IMR-90 (cell line): ENCODE measurements around the gene GALNT13. TPM values are rescaled to one million over a fixed set of nuclear protein-coding genes. Genes with fewer than 3 reads are reported as not detected.

ENCODE experiments used
- ATAC-seq: fragments of 200-7000 bp; cut with Tn5 transposase; 2 replicates; pipeline ENCODE4 v1.9.1; 2020; ENCODE audit warnings: low read depth, mild to moderate bottlenecking, moderate library complexity
- BruUV-seq: library from RNA; stranded (reverse); fragments of 400-500 nt; replicated peaks from 2 replicates; lab custom pipeline; 2021; lab: Mats Ljungman, UMichigan
- CTCF ChIA-PET: fragments of 300-600 bp; formaldehyde crosslinking; extraction: SDS; loops from one replicate; lab custom pipeline; 2021; ENCODE audit warnings: antibody characterized with exemption; lab: Yijun Ruan, JAX
- POLR2A ChIA-PET: fragments of 300-600 bp; sonication (Branson Sonifier 250); formaldehyde crosslinking; loops from one replicate; lab custom pipeline; 2022; ENCODE audit warnings: antibody characterized with exemption; ENCODE audit not compliant: unreplicated experiment; lab: Charles Lee
- DNase-seq: peaks from one replicate; pipeline ENCODE4 v3.0.0; 2013
- H2AFZ ChIP-seq: replicated peaks from 2 replicates; pipeline ENCODE3; 2013; ENCODE audit warnings: low read length, mild to moderate bottlenecking; ENCODE audit not compliant: poor library complexity
- H2AK5ac ChIP-seq: 2 replicates; pipeline ENCODE4 v1.6.1; 2013; ENCODE audit warnings: low read depth, low read length, inconsistent platforms
- H2AK9ac ChIP-seq: replicated peaks from 2 replicates; pipeline ENCODE3; 2013; ENCODE audit warnings: mild to moderate bottlenecking, low read depth, low read length, moderate library complexity; ENCODE audit not compliant: poor library complexity
- H2BK120ac ChIP-seq: 2 replicates; pipeline ENCODE4 v1.6.1; 2013; ENCODE audit warnings: low read depth, low read length, inconsistent platforms
- H2BK15ac ChIP-seq: 3 replicates; pipeline ENCODE4 v1.6.1; 2013; ENCODE audit warnings: low read depth, low read length, inconsistent platforms
- H2BK20ac ChIP-seq: 2 replicates; pipeline ENCODE4 v1.6.1; 2013; ENCODE audit warnings: low read depth, mild to moderate bottlenecking, inconsistent platforms, low read length, moderate library complexity
- H2BK5ac ChIP-seq: 2 replicates; pipeline ENCODE4 v1.6.1; 2013; ENCODE audit warnings: mild to moderate bottlenecking, low read depth, low read length, inconsistent platforms; ENCODE audit not compliant: poor library complexity, severe bottlenecking
- H3K14ac ChIP-seq: replicated peaks from 2 replicates; pipeline ENCODE4 v1.6.1; 2013; ENCODE audit warnings: low read depth, low read length, inconsistent platforms
- H3K18ac ChIP-seq: 2 replicates; pipeline ENCODE4 v1.6.1; 2013; ENCODE audit warnings: low read depth, low read length, control low read depth
- H3K23ac ChIP-seq: 2 replicates; pipeline ENCODE4 v1.6.1; 2013; ENCODE audit warnings: low read depth, low read length, inconsistent platforms
- H3K27ac ChIP-seq: 2 replicates; pipeline ENCODE4 v1.5.1; 2013; ENCODE audit warnings: mild to moderate bottlenecking, control low read depth, low read length; ENCODE audit not compliant: insufficient read depth
- H3K27me3 ChIP-seq: 2 replicates; pipeline ENCODE4 v1.6.1; 2013; ENCODE audit warnings: low read length; ENCODE audit not compliant: control insufficient read depth, insufficient read depth
- H3K36me3 ChIP-seq: 2 replicates; pipeline ENCODE4 v1.6.1; 2013; ENCODE audit warnings: low read length, mixed read lengths; ENCODE audit not compliant: control insufficient read depth, insufficient read depth
- H3K4ac ChIP-seq: 2 replicates; pipeline ENCODE4 v1.6.1; 2013; ENCODE audit warnings: low read depth, low read length, inconsistent platforms
- H3K4me1 ChIP-seq: 2 replicates; pipeline ENCODE4 v1.6.1; 2013; ENCODE audit warnings: low read length, mixed read lengths; ENCODE audit not compliant: control insufficient read depth, insufficient read depth
- H3K4me2 ChIP-seq: 2 replicates; pipeline ENCODE4 v1.6.1; 2013; ENCODE audit warnings: low read depth, mild to moderate bottlenecking, control low read depth, low read length, moderate library complexity
- H3K4me3 ChIP-seq: 2 replicates; pipeline ENCODE4 v1.5.1; 2013; ENCODE audit warnings: low read depth, mild to moderate bottlenecking, control low read depth, low read length, moderate library complexity; ENCODE audit not compliant: insufficient read depth
- H3K56ac ChIP-seq: 2 replicates; pipeline ENCODE4 v1.6.1; 2013; ENCODE audit warnings: low read length, inconsistent platforms; ENCODE audit not compliant: insufficient read depth; ENCODE audit errors: extremely low read depth
- H3K79me1 ChIP-seq, 2 experiments: 2 replicates each; pipeline ENCODE4 v1.6.1; 2013; ENCODE audit warnings: low read length in 2 of 2, inconsistent platforms in 1 of 2, low read depth in 1 of 2
- H3K9ac ChIP-seq: 2 replicates; pipeline ENCODE4 v1.6.1; 2013; ENCODE audit warnings: low read depth, low read length, control low read depth
- H3K9me1 ChIP-seq: 2 replicates; pipeline ENCODE4 v1.6.1; 2013; ENCODE audit warnings: low read length, inconsistent platforms; ENCODE audit not compliant: insufficient read depth
- H3K9me3 ChIP-seq: 2 replicates; pipeline ENCODE4 v1.6.1; 2013; ENCODE audit warnings: low read length; ENCODE audit not compliant: control insufficient read depth, insufficient read depth
- H4K20me1 ChIP-seq: 2 replicates; pipeline ENCODE4 v1.6.1; 2013; ENCODE audit warnings: low read length, inconsistent platforms; ENCODE audit not compliant: insufficient read depth
- H4K5ac ChIP-seq: 2 replicates; pipeline ENCODE4 v1.6.1; 2013; ENCODE audit warnings: mild to moderate bottlenecking, low read depth, low read length, control low read depth
- H4K8ac ChIP-seq, 2 experiments: 2 replicates each; pipeline ENCODE4 v1.6.1; 2013; ENCODE audit warnings: low read depth in 2 of 2, low read length in 2 of 2, control low read depth in 1 of 2, inconsistent platforms in 1 of 2
- H4K91ac ChIP-seq: 2 replicates; pipeline ENCODE4 v1.6.1; 2013; ENCODE audit warnings: low read depth, low read length, inconsistent platforms; ENCODE audit not compliant: insufficient read depth
- RCOR1 ChIP-seq: IDR thresholded peaks from 2 replicates; pipeline ENCODE4 v1.6.1; 2012; ENCODE audit warnings: mild to moderate bottlenecking, low read length, improper control_type of control experiment; ENCODE audit not compliant: insufficient replicate concordance
- RFX5 ChIP-seq: IDR thresholded peaks from 2 replicates; pipeline ENCODE4 v1.8.0; 2012; ENCODE audit warnings: low read depth, mild to moderate bottlenecking, low read length, moderate library complexity
- WGBS, 2 experiments: methylation state at CpG; one replicate each; pipeline versions ENCODE4 v1.1.5 to v1.1.7; 2013; ENCODE audit warnings: missing lambda C conversion rate in 2 of 2; ENCODE audit not compliant: insufficient read length in 1 of 2; ENCODE audit errors: extremely low coverage in 2 of 2; 5-methylcytosine and 5-hydroxymethylcytosine counted together
- dilution Hi-C: fragments of 300-500 bp; cut with HindIII; formaldehyde crosslinking; loops from one replicate; pipeline ENCODE4 v1.14.3; 2018; ENCODE audit warnings: low sequenced_read_pairs; ENCODE audit not compliant: unreplicated experiment
- in situ Hi-C: fragments of 300-500 bp; cut with MboI; formaldehyde crosslinking; loops from 3 replicates; pipeline ENCODE4 v1.14.3; 2019; ENCODE audit warnings: low sequenced_read_pairs, inconsistent platforms, mixed read lengths
- intact Hi-C: fragments of 100-400 bp; cut with micrococcal nuclease; formaldehyde crosslinking; loops from 2 replicates; pipeline ENCODE4 v1.10.0; 2022
- polyA plus RNA-seq, 3 experiments: library from polyadenylated mRNA; depleted of rRNA; stranded (reverse); fragments of >200 nt; gene quantifications; 2 replicates each; pipeline ENCODE4 v1.2.3, GENCODE V29; 2012; ENCODE audit warnings: low replicate concordance in 1 of 3
- total RNA-seq: library from RNA; depleted of rRNA; stranded (reverse); fragments of >200 nt; gene quantifications from 2 replicates; pipeline ENCODE4 v1.2.3, GENCODE V29; 2012

GALNT13 gene
- total and polyA plus RNA-seq, 2 of the 4 experiments (the other 2 are of a cell fraction): 0.03 TPM; not detected in 1

GRCh38 chr2:154193246-154193645 lies 321.5 kb downstream of the GALNT13 start:
- no peak overlapping the region for H3K9ac ChIP-seq
- intact Hi-C loops: no loop called here
- H4K20me1 ChIP-seq: no peaks in the 10 kb centered on the region
- no peak overlapping the region for H3K14ac ChIP-seq
- no peak for DNase-seq
- no peak overlapping the region for H3K27ac ChIP-seq
- POLR2A ChIA-PET: no interaction called here
- no peak overlapping the region for H2AK9ac ChIP-seq
- H3K23ac ChIP-seq: no peak overlapping the region
- no peak overlapping the region for H2BK20ac ChIP-seq
- H2BK15ac ChIP-seq: no peak overlapping the region
- dilution Hi-C loops: no loop called here
- H2BK120ac ChIP-seq: no peak overlapping the region
- H3K18ac ChIP-seq: no peak overlapping the region
- H3K4ac ChIP-seq: no peak overlapping the region
- no peak for ATAC-seq
- no peak overlapping the region for H2AK5ac ChIP-seq
- H3K4me3 ChIP-seq: no peak overlapping the region
- H4K91ac ChIP-seq: no peak overlapping the region
- H2AFZ ChIP-seq: no peak overlapping the region
- no peaks in the 10 kb centered on the region for H3K9me1 ChIP-seq
- in situ Hi-C loops: no loop called here
- no peaks in the 10 kb centered on the region for H3K4me1 ChIP-seq
- no peak overlapping the region for H2BK5ac ChIP-seq
- TF ChIP-seq RFX5 (no peak), RCOR1 (no peak)
- no peak overlapping the region for H3K4me2 ChIP-seq
- no peak overlapping the region for H4K5ac ChIP-seq
- CTCF ChIA-PET: no interaction called here
- no peaks in the 10 kb centered on the region for H3K27me3 ChIP-seq
- no TSS peak for BruUV-seq
- no CpG with 5 or more reads among the region's 2 CpGs for WGBS, 2 experiments
- no peak overlapping the region for H3K56ac ChIP-seq
- no peak overlapping the region for H4K8ac ChIP-seq
- peaks cover 9% of the 10 kb centered on the region for H3K9me3 ChIP-seq
- no peaks in the 10 kb centered on the region for H3K79me1 ChIP-seq
- H3K36me3 ChIP-seq: no peaks in the 10 kb centered on the region
